Smooth muscle cell (in vitro differentiated cells): ENCODE data around the gene EYA2. TPM values are rescaled to one million over a fixed set of nuclear protein-coding genes. Genes with fewer than 3 reads are reported as not detected.
"Not testable (repeated sequence)": the region's sequence is repeated elsewhere in the genome, so short reads cannot be mapped to it uniquely, and the experiment has no call there.

ENCODE experiments used
- DNase-seq: peaks from one replicate; lab custom pipeline; 2025; ENCODE audit not compliant: unreplicated experiment; lab: John Stamatoyannopoulos, UW
- H2AFZ ChIP-seq: fragments of 200-600 bp; sonication (generic); 2 replicates; pipeline ENCODE4 v1.6.0; 2016; ENCODE audit warnings: antibody characterized with exemption, low read depth, mild to moderate bottlenecking
- H3F3A ChIP-seq: fragments of 200-600 bp; sonication (generic); 2 replicates; pipeline ENCODE4 v1.6.0; 2017; ENCODE audit warnings: antibody characterized with exemption, low read depth
- H3K27ac ChIP-seq: fragments of 200-600 bp; sonication (generic); 2 replicates; pipeline ENCODE4 v1.5.1; 2016; ENCODE audit warnings: low read depth, mild to moderate bottlenecking
- H3K27me3 ChIP-seq: fragments of 200-600 bp; sonication (generic); 2 replicates; pipeline ENCODE4 v1.6.1; 2016; ENCODE audit warnings: low read depth, mild to moderate bottlenecking
- H3K36me3 ChIP-seq: fragments of 200-600 bp; sonication (generic); 2 replicates; pipeline ENCODE4 v1.5.1; 2016; ENCODE audit warnings: low read depth
- H3K4me1 ChIP-seq: fragments of 200-600 bp; sonication (generic); 2 replicates; pipeline ENCODE4 v1.5.1; 2016; ENCODE audit warnings: low read depth
- H3K4me2 ChIP-seq: fragments of 200-600 bp; sonication (generic); 2 replicates; pipeline ENCODE4 v1.6.0; 2016; ENCODE audit warnings: mild to moderate bottlenecking
- H3K4me3 ChIP-seq: fragments of 200-600 bp; sonication (generic); 2 replicates; pipeline ENCODE4 v1.5.1; 2016; ENCODE audit warnings: mild to moderate bottlenecking
- H3K79me2 ChIP-seq: fragments of 200-600 bp; sonication (generic); 2 replicates; pipeline ENCODE4 v1.6.0; 2016; ENCODE audit warnings: low read depth, mild to moderate bottlenecking
- H3K9ac ChIP-seq: fragments of 200-600 bp; sonication (generic); 2 replicates; pipeline ENCODE4 v1.6.0; 2016; ENCODE audit warnings: low read depth
- H3K9me3 ChIP-seq: fragments of 200-600 bp; sonication (generic); replicated peaks from 2 replicates; pipeline ENCODE4 v1.5.1; 2016; ENCODE audit warnings: low read depth
- H4K20me1 ChIP-seq: fragments of 200-600 bp; sonication (generic); 2 replicates; pipeline ENCODE4 v1.6.0; 2016; ENCODE audit warnings: low read depth
- CTCF ChIP-seq: fragments of 200-600 bp; sonication (generic); IDR thresholded peaks from 2 replicates; pipeline ENCODE4 v1.5.1; 2017; ENCODE audit warnings: borderline replicate concordance, mild to moderate bottlenecking, antibody characterized with exemption; ENCODE audit not compliant: insufficient read depth, poor library complexity, severe bottlenecking
- WGBS: methylation state at CpG from one replicate; pipeline ENCODE4 v1.1.7; 2016; ENCODE audit warnings: low lambda C conversion rate; 5-methylcytosine and 5-hydroxymethylcytosine counted together
- polyA plus RNA-seq: library from polyadenylated mRNA; unstranded; fragments of >200 nt; fragmentation: Nextera tagmentation; extraction: Ambion mirVana; gene quantifications from 2 replicates; pipeline ENCODE4 v1.2.1, GENCODE V29; 2016
- total RNA-seq: library from RNA; depleted of rRNA; stranded (reverse); fragments of >200 nt; gene quantifications from 2 replicates; pipeline ENCODE4 v1.2.3, GENCODE V29; 2014

The EYA2 gene
- total and polyA plus RNA-seq, 2 experiments from 2014 or later, result 0.98 to 1.3 TPM

- no peaks in the 10 kb centered on the region for H3K9me3 ChIP-seq
- H3K79me2 ChIP-seq, result no peaks in the 10 kb centered on the region
- no peaks in the 10 kb centered on the region for H3K4me1 ChIP-seq
- no peak for TF ChIP-seq CTCF
- H3K4me2 ChIP-seq, result no peak overlapping the region
- H3F3A ChIP-seq, result no peaks in the 10 kb centered on the region
- no peak overlapping the region for H3K4me3 ChIP-seq
- no peak for DNase-seq
- 93% methylated on average over 5 of the region's 5 CpGs for WGBS
- no peak overlapping the region for H3K9ac ChIP-seq
- H2AFZ ChIP-seq, result no peak overlapping the region
- no peaks in the 10 kb centered on the region for H3K27me3 ChIP-seq
- no peaks in the 10 kb centered on the region for H4K20me1 ChIP-seq
- H3K36me3 ChIP-seq, result no peaks in the 10 kb centered on the region
- no peak overlapping the region for H3K27ac ChIP-seq
These were observed 15.3 kb upstream of the EYA2 start for GRCh38 chr20:46879386-46879785.

GRCh38 chr20:46879963-46880362 is 14.7 kb upstream of the EYA2 start:
- not testable (repeated sequence) for H2AFZ ChIP-seq, H4K20me1 ChIP-seq, H3K27ac ChIP-seq, H3K4me1 ChIP-seq, H3K27me3 ChIP-seq, H3K4me2 ChIP-seq, H3K4me3 ChIP-seq, H3K9me3 ChIP-seq, H3K9ac ChIP-seq, H3F3A ChIP-seq, H3K36me3 ChIP-seq, DNase-seq, H3K79me2 ChIP-seq
- WGBS, result 90% methylated on average over 5 of the region's 5 CpGs

GRCh38 chr20:46883892-46884291 is 10.8 kb upstream of the EYA2 start:
- Histone ChIP-seq H3K79me2 (no peaks in the 10 kb centered on the region), H3K4me2 (no peak overlapping the region), H3F3A (no peaks in the 10 kb centered on the region), H3K36me3 (no peaks in the 10 kb centered on the region), H3K27me3 (no peaks in the 10 kb centered on the region), H3K9me3 (no peaks in the 10 kb centered on the region), H3K4me1 (no peaks in the 10 kb centered on the region), H3K4me3 (no peak overlapping the region), H4K20me1 (no peaks in the 10 kb centered on the region), H2AFZ (no peak overlapping the region), H3K27ac (no peak overlapping the region), H3K9ac (no peak overlapping the region)
- DNase-seq, result no peak
- no peak for TF ChIP-seq CTCF
- WGBS, result 55% methylated on average over 6 of the region's 6 CpGs

- no peak for DNase-seq
These were observed 4.0 kb upstream of the EYA2 start for GRCh38 chr20:46890682-46891081.

More at GRCh38 chr20:46890682-46891081, 4.0 kb upstream of the EYA2 start:
- no peak for TF ChIP-seq CTCF
- Histone ChIP-seq H3K9me3 (no peaks in the 10 kb centered on the region), H3K27me3 (peaks cover 9% of the 10 kb centered on the region), H3K36me3 (no peaks in the 10 kb centered on the region), H2AFZ (no peak overlapping the region), H3K4me1 (no peaks in the 10 kb centered on the region), H3K79me2 (no peaks in the 10 kb centered on the region), H3F3A (peaks cover 6% of the 10 kb centered on the region), H3K4me2 (no peak overlapping the region), H3K4me3 (no peak overlapping the region), H3K9ac (no peak overlapping the region), H3K27ac (no peak overlapping the region), H4K20me1 (no peaks in the 10 kb centered on the region)
